Brain pericyte (primary cell): ENCODE results near the gene JADE1.

Experiments used
- DNase-seq: peaks from one replicate; pipeline ENCODE4 v3.0.0-alpha.2; 2012; ENCODE audit warnings: low read depth, low spot score

JADE1 gene

GRCh38 chr4:128809477-128810330 is at the start of gene JADE1:
Gene JADE1 (plus strand): TSS chr4:128809700. CDS start chr4:128831759, 22,059 bp downstream.
- peak; percentile 79 for DNase-seq

DNA sequence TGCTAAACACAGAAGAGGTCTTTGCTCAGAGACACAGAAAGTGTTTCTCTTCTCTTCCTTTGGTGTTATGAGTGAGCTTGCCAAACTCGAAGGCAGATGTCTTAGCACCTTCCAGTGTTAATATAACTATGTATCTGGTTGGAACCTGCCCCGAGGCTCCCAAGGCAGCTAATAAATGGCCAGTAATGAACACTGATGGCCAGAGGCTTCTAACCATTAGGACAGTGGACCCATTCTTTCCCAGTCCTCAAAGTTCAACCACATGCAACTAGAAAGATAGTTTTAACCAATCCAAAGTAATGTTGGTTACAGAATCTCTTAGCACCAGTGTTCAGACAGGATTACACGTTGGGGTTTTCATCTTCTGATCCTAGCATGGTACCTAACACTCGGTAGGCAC is 42.7 kb upstream of the JADE1 start:
- DNase-seq: no peak

GRCh38 chr4:128768373-128768996 is 41.0 kb upstream of the JADE1 start:
- DNase-seq: no peak

DNA sequence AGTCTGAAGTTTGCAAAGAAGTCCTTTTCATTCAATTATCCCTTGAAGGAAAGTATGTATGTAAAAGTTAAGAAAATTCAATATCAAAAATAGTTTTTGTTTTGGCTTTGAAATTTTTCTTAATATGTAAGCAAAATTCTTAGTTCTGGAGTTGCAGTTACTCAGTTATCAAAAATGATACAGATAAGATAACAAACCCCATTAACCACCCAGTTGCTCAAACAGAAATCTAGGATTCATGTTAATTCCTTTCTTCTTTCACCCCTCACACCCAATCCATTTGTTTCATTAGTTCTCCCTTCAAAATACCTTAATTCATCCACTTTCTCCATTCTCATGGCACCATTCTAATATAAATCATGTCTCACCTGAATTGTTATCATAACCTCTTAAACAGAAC is 40.5 kb upstream of the JADE1 start:
- no peak for DNase-seq

DNA sequence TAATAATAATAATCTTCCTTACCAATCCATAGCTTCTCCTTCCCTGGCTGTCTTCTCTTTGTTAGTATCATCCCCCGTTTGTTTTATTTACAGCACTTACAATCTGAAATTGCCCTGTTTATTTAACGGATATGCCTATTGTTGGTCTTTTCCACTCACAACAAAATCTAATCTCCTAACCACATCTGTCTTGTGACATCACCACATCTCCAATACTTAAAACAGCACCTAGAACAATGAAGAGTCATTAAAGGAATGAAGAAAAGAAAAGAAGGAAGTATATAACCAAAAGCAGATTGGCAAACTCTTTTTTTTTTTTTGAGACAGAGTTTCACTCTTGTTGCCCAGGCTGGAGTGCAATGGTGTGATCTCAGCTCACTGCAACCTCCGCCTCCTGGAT is 38.7 kb upstream of the JADE1 start:
- no peak for DNase-seq

- DNase-seq: no peak
Measured at GRCh38 chr4:128775477-128775876, 34.0 kb upstream of the JADE1 start.

DNA sequence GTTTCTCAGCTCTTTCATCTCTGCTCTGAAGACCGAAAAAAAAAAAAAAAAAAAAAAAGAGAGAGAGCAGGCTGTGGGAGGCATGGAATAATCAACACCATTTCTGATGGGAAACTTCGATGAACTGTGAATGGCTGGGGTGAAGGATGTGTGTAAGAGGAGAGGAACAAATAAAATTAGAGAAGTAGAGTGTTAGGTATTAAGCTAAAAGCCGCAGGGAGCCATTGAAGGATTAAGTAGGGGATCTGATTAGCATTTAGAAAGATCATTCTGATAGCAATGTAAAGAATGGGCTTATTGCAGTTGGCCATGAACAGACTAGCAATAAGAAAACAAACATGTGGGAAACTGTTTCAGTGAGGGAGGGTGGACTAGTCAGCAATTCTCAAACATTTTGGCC is 33.6 kb upstream of the JADE1 start:
- DNase-seq: no peak

- DNase-seq: peak; percentile 33
Measured at GRCh38 chr4:128776794-128777216, 32.7 kb upstream of the JADE1 start.

- DNase-seq: no peak
Measured at GRCh38 chr4:128780688-128781087, 28.8 kb upstream of the JADE1 start.

DNA sequence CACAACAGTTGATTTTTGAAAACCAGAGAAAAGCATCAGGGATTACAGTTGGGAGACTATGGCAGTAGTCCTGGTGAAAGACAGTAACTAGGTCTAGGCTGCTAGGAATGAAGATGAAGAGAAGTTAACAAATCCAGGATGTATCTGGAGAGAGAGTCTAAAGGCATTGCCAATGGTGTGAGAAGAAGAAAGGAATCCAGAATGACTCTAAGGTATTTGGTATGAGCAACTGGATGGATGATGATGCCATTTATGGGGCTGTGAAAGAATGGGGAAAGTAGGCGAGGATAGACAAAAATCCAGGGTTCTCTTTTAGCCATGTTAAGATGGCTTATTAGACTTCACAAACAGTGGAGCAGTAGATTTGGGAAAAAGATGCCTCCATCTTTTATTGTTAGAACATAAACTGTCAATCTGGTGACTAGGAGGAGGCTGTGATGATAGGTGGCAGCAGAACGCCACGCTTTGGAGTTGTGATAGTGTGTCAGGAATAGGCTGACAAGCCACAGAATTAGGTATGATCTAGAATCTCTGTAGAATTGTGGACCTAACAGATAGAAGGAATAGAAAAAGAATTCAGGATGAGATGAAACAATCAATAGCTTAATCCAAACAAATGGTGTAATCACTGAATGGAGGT is 27.3 kb upstream of the JADE1 start:
- DNase-seq: no peak

DNA sequence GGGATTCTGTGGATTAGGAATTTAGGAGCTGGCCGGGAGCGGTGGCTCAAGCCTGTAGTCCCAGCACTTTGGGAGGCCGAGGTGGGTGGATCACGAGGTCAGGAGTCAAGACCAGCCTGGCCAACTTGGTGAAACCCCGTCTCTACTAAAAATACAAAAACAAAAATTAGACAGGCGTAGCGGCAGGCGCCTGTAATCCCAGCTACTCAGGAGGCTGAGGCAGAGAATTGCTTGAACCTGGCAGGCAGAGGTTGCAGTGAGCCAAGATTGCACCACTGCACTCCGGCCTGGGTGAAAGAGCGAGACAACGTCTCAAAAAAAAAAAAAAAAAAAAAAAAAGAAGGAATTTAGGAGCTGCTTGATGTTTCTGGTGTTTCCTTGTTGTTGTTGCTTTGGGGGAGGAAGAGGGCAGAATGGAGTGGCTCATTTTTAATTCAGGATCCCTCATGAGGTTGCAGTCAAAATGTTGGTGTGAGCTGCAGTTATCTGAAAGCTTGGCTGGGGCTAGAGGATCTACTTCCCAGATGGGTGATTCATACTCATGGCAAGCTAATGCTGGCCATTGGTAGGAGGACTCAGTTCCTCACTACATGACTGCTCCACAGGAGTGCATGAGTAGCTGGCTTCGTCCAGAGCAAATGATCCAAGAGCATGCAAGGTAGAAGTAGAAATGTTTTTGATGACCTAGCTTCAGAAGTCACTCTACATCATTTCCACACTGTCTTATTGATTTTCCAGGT is 26.5 kb upstream of the JADE1 start:
- DNase-seq: no peak

- no peak for DNase-seq
Measured at GRCh38 chr4:128787509-128788311, 21.8 kb upstream of the JADE1 start.

DNA sequence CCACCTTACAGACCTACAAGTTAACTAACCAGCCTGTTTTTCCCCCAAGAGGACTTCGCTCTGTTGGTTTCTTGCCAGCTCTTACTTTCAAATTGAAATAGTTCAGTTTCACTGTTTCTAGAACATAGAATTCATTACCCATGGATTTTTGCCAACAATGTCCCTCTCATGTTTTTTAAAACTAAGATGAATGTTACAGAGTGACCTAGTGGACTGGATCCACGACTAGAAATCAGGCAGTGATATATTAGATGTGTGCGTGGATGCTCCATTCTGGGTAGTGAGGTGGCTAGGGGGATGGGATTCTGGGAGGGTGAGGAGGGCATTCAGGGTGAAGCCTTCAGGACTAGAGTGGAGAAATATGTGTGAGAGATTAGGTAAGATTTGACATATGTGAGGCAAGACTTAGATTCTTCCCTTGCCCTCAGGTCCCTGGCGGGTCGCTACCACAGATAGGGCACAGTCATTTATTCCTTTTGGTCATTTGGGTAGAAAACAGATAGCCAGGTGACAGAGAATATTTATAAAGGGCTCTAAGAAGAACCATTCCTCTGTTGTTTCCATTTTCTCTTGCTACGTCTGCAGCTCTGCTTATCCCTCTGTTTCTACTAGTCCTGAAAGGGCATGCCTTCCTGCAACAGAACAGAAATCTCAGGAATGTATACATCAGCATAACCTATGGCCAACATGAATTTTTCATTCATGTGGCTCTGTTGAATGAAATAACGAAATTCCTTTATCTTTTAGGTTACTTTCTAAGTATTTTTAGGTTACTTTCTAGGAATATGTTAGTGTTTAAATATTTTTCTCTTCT is 15.4 kb upstream of the JADE1 start:
- DNase-seq: no peak

DNA sequence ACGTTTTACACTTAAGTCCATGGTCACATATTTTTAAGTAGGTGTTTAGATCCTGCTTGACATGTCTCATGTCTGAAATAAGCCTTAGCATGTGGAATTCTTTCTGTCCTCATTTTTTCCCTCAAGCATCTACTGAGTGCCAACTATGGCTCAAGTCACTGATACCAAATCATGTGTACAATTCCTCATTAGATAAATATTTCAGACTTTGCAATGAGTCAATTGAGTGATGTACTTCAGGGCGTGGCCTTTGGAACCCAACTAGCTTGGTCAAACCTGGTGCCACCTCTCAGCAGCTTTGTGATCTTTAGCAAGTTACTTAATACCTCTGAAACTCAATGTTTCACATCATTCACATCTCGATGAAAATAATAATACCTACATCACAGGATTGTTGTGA is 12.6 kb upstream of the JADE1 start:
- DNase-seq: no peak

GRCh38 chr4:128800284-128800683 is 9.2 kb upstream of the JADE1 start:
- DNase-seq: no peak

GRCh38 chr4:128800701-128801284 is 8.7 kb upstream of the JADE1 start:
- DNase-seq: no peak

- no peak for DNase-seq
Measured at GRCh38 chr4:128802680-128803628, 6.5 kb upstream of the JADE1 start.

- no peak for DNase-seq
Measured at GRCh38 chr4:128803783-128804182, 5.7 kb upstream of the JADE1 start.
